Naive B cell (primary cell): ENCODE data around the gene RPL15. TPM values are rescaled to one million over a fixed set of nuclear protein-coding genes. Genes with fewer than 3 reads are reported as not detected.
"Not testable (repeated sequence)": the region's sequence is repeated elsewhere in the genome, so short reads cannot be mapped to it uniquely, and the experiment has no call there.

Experiments used
- ATAC-seq, 2 donors: fragments of 150-1000 bp; cut with Tn5 transposase; 2 replicates each; pipeline ENCODE4 v1.10.0; 2021; ENCODE audit warnings: low read depth in 2 of 2, mild to moderate bottlenecking in 2 of 2, moderate library complexity in 2 of 2
- DNase-seq: peaks from one replicate; pipeline ENCODE4 v3.0.0; 2022
- H3K27ac Mint-ChIP-seq, 6 donors: one replicate each; pipeline ENCODE4 v1.8.0; 2020 to 2022; ENCODE audit warnings: mild to moderate bottlenecking in 6 of 6, mixed read lengths in 6 of 6, moderate library complexity in 5 of 6, inconsistent platforms in 2 of 6
- H3K27me3 Mint-ChIP-seq, 3 donors: one replicate each; pipeline ENCODE4 v1.8.0; 2021 to 2022; ENCODE audit warnings: mixed read lengths in 3 of 3, mild to moderate bottlenecking in 1 of 3
- H3K36me3 Mint-ChIP-seq, 2 donors: one replicate each; pipeline ENCODE4 v1.8.0; 2020 to 2022; ENCODE audit warnings: mixed read lengths in 2 of 2, inconsistent platforms in 1 of 2, mild to moderate bottlenecking in 1 of 2
- H3K4me1 Mint-ChIP-seq, 3 donors: one replicate each; pipeline ENCODE4 v1.8.0; 2020 to 2022; ENCODE audit warnings: mixed read lengths in 3 of 3, inconsistent platforms in 1 of 3, mild to moderate bottlenecking in 1 of 3, moderate library complexity in 1 of 3
- H3K4me3 Mint-ChIP-seq, 8 donors: one replicate each; pipeline ENCODE4 v1.8.0; 2020 to 2022; ENCODE audit warnings: mild to moderate bottlenecking in 8 of 8, mixed read lengths in 8 of 8, moderate library complexity in 8 of 8, inconsistent platforms in 2 of 8
- H3K9me3 Mint-ChIP-seq, 7 donors: one replicate each; pipeline ENCODE4 v1.8.0; 2020 to 2022; ENCODE audit warnings: mixed read lengths in 7 of 7, mild to moderate bottlenecking in 5 of 7, inconsistent platforms in 2 of 7, moderate library complexity in 1 of 7
- polyA plus RNA-seq, 6 donors: library from polyadenylated mRNA; unstranded; fragments of 300-500 nt; fragmentation: Illumina TruSeq; gene quantifications; one replicate each; pipeline ENCODE4 v1.2.3, GENCODE V29; 2021; ENCODE audit warnings: low read depth in 6 of 6

Gene RPL15
- 1,000 to 10,000 TPM; 5,343 to 7,068 (median 5,837) TPM for polyA plus RNA-seq

GRCh38 chr3:23916886-23917678 is at the start of gene RPL15, which contains the start of gene NKIRAS1:
TSS of gene RPL15 (plus strand) at chr3:23917132. CDS start at chr3:23917860, 728 bp downstream.
TSS of gene NKIRAS1 (minus strand) at chr3:23916990. CDS start at chr3:23910904, 6,086 bp downstream.
- H3K4me3 Mint-ChIP-seq: peak within 1 kb of the TSS; percentile 92 to 100 (median 99)
- H3K36me3 Mint-ChIP-seq: peaks cover 0 to 27% of the 10 kb centered on the region in 2 donors

GRCh38 chr3:23867400-23867799 is 49.5 kb upstream of the RPL15 start:
- Mint-ChIP-seq H3K9me3 (no peaks in the 10 kb centered on the region), H3K36me3 (peaks cover 0 to 8% of the 10 kb centered on the region in 2 donors), H3K27ac (peak overlapping the region in 4 of 6 donors; percentile 19 to 57 (median 51)), H3K4me1 (peaks cover 25 to 44% (median 41%) of the 10 kb centered on the region in 3 donors), H3K4me3 (no peak overlapping the region), H3K27me3 (no peaks in the 10 kb centered on the region)
- no peak for ATAC-seq
- no peak for DNase-seq

More at GRCh38 chr3:23916886-23917678, at the start of gene RPL15, which contains the start of gene NKIRAS1:
- ATAC-seq (peak; percentile 85 to 86), DNase-seq (peak; percentile 97)
- Mint-ChIP-seq H3K4me1 (peaks cover 28 to 62% (median 45%) of the 10 kb centered on the region in 3 donors), H3K27me3 (no peaks in the 10 kb centered on the region), H3K27ac (peak within 1 kb of the TSS; percentile 96 to 99 (median 98)), H3K9me3 (no peaks in the 10 kb centered on the region)

GRCh38 chr3:23867838-23868237 is 49.1 kb upstream of the RPL15 start:
- no peak overlapping the region for H3K4me3 Mint-ChIP-seq

GRCh38 chr3:23869977-23870662 is 46.8 kb upstream of the RPL15 start:
- H3K27me3 Mint-ChIP-seq: no peaks in the 10 kb centered on the region
- ATAC-seq (no peak), DNase-seq (no peak)
- H3K27ac Mint-ChIP-seq: no peak overlapping the region
- no peaks in the 10 kb centered on the region for H3K9me3 Mint-ChIP-seq
- H3K36me3 Mint-ChIP-seq: no peaks in the 10 kb centered on the region
- H3K4me1 Mint-ChIP-seq: peaks cover 22 to 50% (median 41%) of the 10 kb centered on the region in 3 donors
- H3K4me3 Mint-ChIP-seq: no peak overlapping the region

More at GRCh38 chr3:23867838-23868237, 49.1 kb upstream of the RPL15 start:
- DNase-seq (no peak), ATAC-seq (no peak)
- Mint-ChIP-seq H3K4me1 (peaks cover 25 to 44% (median 41%) of the 10 kb centered on the region in 3 donors), H3K27ac (peak overlapping the region in 2 of 6 donors; percentile 19 to 53), H3K27me3 (no peaks in the 10 kb centered on the region), H3K9me3 (no peaks in the 10 kb centered on the region), H3K36me3 (peaks cover 0 to 8% of the 10 kb centered on the region in 2 donors)

GRCh38 chr3:23870663-23871043 is 46.3 kb upstream of the RPL15 start:
- not testable (repeated sequence) for H3K27me3 Mint-ChIP-seq, ATAC-seq, H3K9me3 Mint-ChIP-seq, H3K36me3 Mint-ChIP-seq, H3K27ac Mint-ChIP-seq, DNase-seq, H3K4me3 Mint-ChIP-seq
- peaks cover 22 to 49% (median 45%) of the 10 kb centered on the region in 3 donors for H3K4me1 Mint-ChIP-seq

GRCh38 chr3:23871361-23871760 is 45.6 kb upstream of the RPL15 start:
- not testable (repeated sequence) for H3K4me3 Mint-ChIP-seq, DNase-seq, ATAC-seq, H3K27ac Mint-ChIP-seq, H3K27me3 Mint-ChIP-seq, H3K36me3 Mint-ChIP-seq, H3K9me3 Mint-ChIP-seq
- peaks cover 23 to 49% (median 45%) of the 10 kb centered on the region in 3 donors for H3K4me1 Mint-ChIP-seq

GRCh38 chr3:23872330-23872729 is 44.6 kb upstream of the RPL15 start:
- H3K9me3 Mint-ChIP-seq: no peaks in the 10 kb centered on the region
- ATAC-seq (no peak), DNase-seq (no peak)
- peaks cover 21 to 54% (median 48%) of the 10 kb centered on the region in 3 donors for H3K4me1 Mint-ChIP-seq
- no peak overlapping the region for H3K4me3 Mint-ChIP-seq
- no peaks in the 10 kb centered on the region for H3K27me3 Mint-ChIP-seq
- H3K27ac Mint-ChIP-seq: no peak overlapping the region
- H3K36me3 Mint-ChIP-seq: no peaks in the 10 kb centered on the region

GRCh38 chr3:23873941-23874340 is 43.0 kb upstream of the RPL15 start:
- no peak for ATAC-seq
- Mint-ChIP-seq H3K27ac (peak overlapping the region in 3 of 6 donors; percentile 26 to 50 (median 32)), H3K4me1 (peaks cover 24 to 55% (median 48%) of the 10 kb centered on the region in 3 donors), H3K36me3 (no peaks in the 10 kb centered on the region), H3K4me3 (no peak overlapping the region), H3K9me3 (no peaks in the 10 kb centered on the region), H3K27me3 (no peaks in the 10 kb centered on the region)
- DNase-seq: no peak

- DNase-seq (no peak), ATAC-seq (no peak)
- Mint-ChIP-seq H3K27me3 (no peaks in the 10 kb centered on the region), H3K4me3 (no peak overlapping the region), H3K4me1 (peaks cover 30 to 58% (median 54%) of the 10 kb centered on the region in 3 donors), H3K9me3 (no peaks in the 10 kb centered on the region), H3K27ac (peak overlapping the region in 2 of 6 donors; percentile 27 to 32), H3K36me3 (no peaks in the 10 kb centered on the region)
These were observed 42.4 kb upstream of the RPL15 start for GRCh38 chr3:23874359-23875112.

GRCh38 chr3:23875113-23875725 is 41.7 kb upstream of the RPL15 start:
- Mint-ChIP-seq H3K4me3 (no peak overlapping the region), H3K9me3 (no peaks in the 10 kb centered on the region), H3K27me3 (no peaks in the 10 kb centered on the region), H3K4me1 (peaks cover 33 to 59% (median 55%) of the 10 kb centered on the region in 3 donors), H3K36me3 (no peaks in the 10 kb centered on the region), H3K27ac (no peak overlapping the region)
- ATAC-seq (no peak), DNase-seq (no peak)

- ATAC-seq (no peak), DNase-seq (no peak)
- no peak overlapping the region for H3K4me3 Mint-ChIP-seq
- peaks cover 0 to 1% (median 0%) of the 10 kb centered on the region in 7 donors for H3K9me3 Mint-ChIP-seq
- H3K36me3 Mint-ChIP-seq: peaks cover 0 to 7% of the 10 kb centered on the region in 2 donors
- H3K27ac Mint-ChIP-seq: peak overlapping the region in 1 of 6 donors; percentile 15
- peaks cover 43 to 73% (median 70%) of the 10 kb centered on the region in 3 donors for H3K4me1 Mint-ChIP-seq
- no peaks in the 10 kb centered on the region for H3K27me3 Mint-ChIP-seq
These were observed 40.0 kb upstream of the RPL15 start for GRCh38 chr3:23876923-23877322.

GRCh38 chr3:23877329-23877980 is 39.5 kb upstream of the RPL15 start:
- Mint-ChIP-seq H3K9me3 (peaks cover 0 to 1% (median 0%) of the 10 kb centered on the region in 7 donors), H3K4me1 (peaks cover 43 to 75% (median 72%) of the 10 kb centered on the region in 3 donors), H3K27ac (peak overlapping the region in 1 of 6 donors; percentile 15), H3K4me3 (no peak overlapping the region), H3K27me3 (no peaks in the 10 kb centered on the region), H3K36me3 (peaks cover 0 to 7% of the 10 kb centered on the region in 2 donors)
- ATAC-seq (no peak), DNase-seq (no peak)
